ENCODE results near the gene SF3A1. TPM values are rescaled to one million over a fixed set of nuclear protein-coding genes. Genes with fewer than 3 reads are reported as not detected.

SF3A1 gene
- total RNA-seq, 1 donor from 2014 or later: 276 TPM

GRCh38 chr22:30305906-30306626 lies 50.6 kb downstream of the SF3A1 start:
- intact Hi-C loops (cut with micrococcal nuclease): loop anchor here (1.0 kb wide), 4 partner anchors 17 to 120 kb away; partner anchors contain the start of genes CASTOR1, SF3A1 and TBC1D10A

DNA sequence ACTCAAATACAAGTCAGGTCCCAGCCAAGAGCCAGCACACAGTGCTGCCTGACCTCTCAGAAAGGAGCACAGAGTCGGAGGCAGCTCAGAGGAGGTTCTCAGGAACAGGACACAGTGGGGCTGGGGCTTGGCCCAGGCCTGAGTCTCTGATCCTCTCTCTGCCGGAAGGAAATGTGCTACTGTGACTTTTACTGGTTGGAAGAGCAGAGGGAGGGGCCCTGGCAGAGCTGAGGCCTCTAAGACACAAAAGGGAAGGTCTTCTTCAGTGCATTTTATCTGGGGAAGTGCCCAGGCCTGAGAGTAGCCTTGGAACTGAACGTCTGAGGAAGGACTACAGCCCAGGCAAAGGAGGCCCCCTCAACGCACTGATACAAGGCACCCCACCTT lies 51.2 kb downstream of the SF3A1 start:
- intact Hi-C loops (cut with micrococcal nuclease): loop anchor here (1.0 kb wide), 1 partner anchor 21 kb away; the partner anchor contains the start of gene TBC1D10A

GRCh38 chr22:30304495-30305244 lies 52.0 kb downstream of the SF3A1 start:
- intact Hi-C loops (cut with micrococcal nuclease): loop anchor here (1.0 kb wide), 1 partner anchor 22 kb away; the partner anchor contains the start of gene TBC1D10A

DNA sequence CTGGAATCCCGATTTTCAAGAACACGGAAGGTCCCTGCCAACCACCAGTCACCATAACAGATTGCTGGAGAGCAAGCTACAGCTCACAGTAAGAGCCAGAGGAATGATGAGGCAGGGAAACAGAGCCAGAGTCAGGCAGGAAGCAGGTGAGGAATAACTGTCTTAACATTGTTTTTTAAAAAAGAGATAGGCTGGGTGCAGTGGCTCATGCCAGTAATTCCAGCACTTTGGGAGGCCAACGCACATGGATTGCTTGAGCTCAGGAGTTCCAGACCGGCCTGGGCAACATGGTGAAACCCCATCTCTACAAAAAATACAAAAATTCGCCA lies 53.9 kb downstream of the SF3A1 start:
- intact Hi-C loops (cut with micrococcal nuclease): no loop called here

GRCh38 chr22:30301995-30302809 lies 54.5 kb downstream of the SF3A1 start:
- intact Hi-C loops (cut with micrococcal nuclease): no loop called here

GRCh38 chr22:30299322-30299721 lies 57.4 kb downstream of the SF3A1 start:
- intact Hi-C loops (cut with micrococcal nuclease): no loop called here

GRCh38 chr22:30297991-30298701 lies 58.5 kb downstream of the SF3A1 start:
- intact Hi-C loops (cut with micrococcal nuclease): no loop called here

DNA sequence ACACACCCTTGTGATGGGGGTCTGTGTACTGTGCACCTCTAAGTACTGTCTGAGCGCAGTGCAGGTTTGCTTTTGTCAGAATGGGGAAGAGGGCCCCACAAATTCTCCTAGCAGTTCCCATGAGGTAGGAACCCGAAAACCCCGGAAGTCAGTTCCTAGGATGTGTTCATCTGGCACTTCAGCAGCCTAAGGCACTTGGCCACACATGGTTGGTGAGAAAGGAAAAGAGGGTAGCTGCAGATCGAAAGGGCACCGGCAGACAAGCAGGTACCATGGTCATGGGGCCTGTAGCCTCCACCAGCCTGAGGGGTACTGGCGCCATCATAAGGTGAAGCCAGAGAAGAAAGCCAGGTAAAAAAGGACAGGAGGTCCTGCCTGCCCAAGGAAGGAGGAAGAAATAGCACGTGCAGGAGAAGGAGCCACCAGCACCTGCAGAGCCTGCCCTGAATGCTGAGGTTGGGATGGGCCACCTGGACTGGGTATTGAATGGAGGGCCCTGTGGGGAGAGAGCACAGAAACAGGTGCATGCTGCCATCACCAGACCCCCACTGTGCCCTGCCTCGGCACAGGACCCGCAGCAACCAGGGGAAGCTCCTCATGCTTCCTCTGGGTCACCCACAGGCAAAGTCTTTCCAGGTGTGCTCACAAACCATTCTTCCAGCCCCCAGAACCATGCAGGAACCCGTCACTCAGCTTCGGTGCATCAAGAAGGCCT lies 59.3 kb downstream of the SF3A1 start:
- intact Hi-C loops (cut with micrococcal nuclease): no loop called here

- intact Hi-C loops (cut with micrococcal nuclease): no loop called here
Observed at GRCh38 chr22:30296833-30297232, 59.9 kb downstream of the SF3A1 start.

DNA sequence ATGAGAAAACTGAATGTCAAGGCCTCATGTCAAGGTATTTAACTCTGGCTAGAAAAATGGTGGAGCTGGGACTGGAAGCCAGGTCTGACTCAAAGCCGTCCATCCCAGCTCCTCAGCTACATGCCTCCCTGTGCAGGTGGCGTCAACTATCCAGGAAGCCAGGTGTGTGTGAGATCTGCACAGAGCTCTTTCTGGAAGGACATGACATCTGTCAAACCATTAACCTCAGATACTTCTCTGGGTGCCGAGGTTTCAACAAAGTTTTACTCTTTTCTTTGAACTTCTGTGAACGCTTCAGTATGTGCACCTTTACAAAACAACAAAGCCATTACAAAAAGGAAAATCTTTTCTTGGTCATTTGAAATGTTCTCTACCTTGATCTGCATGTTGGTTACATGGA lies 60.4 kb downstream of the SF3A1 start:
- intact Hi-C loops (cut with micrococcal nuclease): no loop called here

DNA sequence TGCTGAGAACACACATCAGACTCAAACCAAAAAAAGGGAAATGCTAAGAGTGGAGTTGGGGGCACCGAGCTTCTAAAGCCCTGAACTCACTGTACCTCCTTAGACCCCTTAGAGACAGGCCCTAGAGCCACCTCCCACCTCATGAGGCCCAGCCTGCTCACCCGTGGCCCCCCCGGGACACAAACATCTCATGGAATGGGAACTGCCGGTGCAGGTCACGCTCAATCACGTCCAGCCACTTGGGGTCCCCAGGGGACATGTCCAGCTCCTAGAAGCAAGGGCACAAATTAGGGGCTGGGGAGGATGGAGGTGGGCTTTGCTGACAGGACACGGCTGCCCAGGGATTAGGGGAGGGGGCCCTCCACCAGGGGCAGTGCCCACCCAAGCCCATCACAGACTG lies 61.1 kb downstream of the SF3A1 start:
- intact Hi-C loops (cut with micrococcal nuclease): no loop called here

GRCh38 chr22:30294830-30295229 lies 61.9 kb downstream of the SF3A1 start:
- intact Hi-C loops (cut with micrococcal nuclease): no loop called here

DNA sequence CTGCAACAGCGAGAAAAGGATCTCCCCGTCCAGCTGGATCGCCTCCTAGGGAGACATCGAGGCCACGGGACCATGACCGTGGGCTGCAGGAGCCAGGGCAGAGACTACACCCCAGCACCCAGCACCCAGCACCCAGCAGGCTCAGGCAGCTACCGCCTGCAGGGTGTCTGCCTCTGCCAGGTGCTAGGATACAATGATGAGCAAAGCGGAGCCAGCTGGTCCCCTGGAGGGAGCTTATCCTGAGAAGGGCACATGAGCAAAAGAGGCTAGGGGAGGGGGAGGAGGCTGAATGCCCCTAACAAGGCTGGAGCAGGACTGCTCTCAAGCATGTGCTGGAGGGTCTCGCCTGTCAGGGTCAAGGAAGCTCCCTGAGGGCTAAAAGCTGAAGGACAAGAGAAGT lies 62.6 kb downstream of the SF3A1 start:
- intact Hi-C loops (cut with micrococcal nuclease): no loop called here

DNA sequence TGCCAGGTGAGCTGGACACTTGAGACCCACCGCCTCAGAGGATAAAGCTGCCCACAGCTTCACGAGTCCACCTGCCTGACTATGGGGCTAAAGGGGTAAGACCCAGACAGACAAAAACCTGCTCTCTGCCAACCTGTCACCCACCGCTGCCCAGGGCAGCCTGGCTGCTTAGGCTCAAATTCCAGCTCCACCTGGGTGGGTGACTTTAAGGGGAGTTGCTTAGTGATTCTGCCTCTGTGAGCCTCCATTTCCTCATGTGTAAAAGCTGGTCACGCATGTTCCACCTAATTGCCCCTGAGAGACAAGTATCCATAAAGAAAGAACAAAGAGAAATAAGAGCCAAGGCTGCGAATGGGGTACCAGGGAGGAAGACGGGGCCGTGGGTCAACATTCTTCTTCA lies 63.7 kb downstream of the SF3A1 start:
- intact Hi-C loops (cut with micrococcal nuclease): no loop called here

- intact Hi-C loops (cut with micrococcal nuclease): no loop called here
Observed at GRCh38 chr22:30292069-30292970, 64.4 kb downstream of the SF3A1 start.

GRCh38 chr22:30291058-30291892 lies 65.4 kb downstream of the SF3A1 start:
- intact Hi-C loops (cut with micrococcal nuclease): no loop called here

GRCh38 chr22:30290342-30291057 lies 66.2 kb downstream of the SF3A1 start:
- intact Hi-C loops (cut with micrococcal nuclease): no loop called here

GRCh38 chr22:30289980-30290313 lies 66.7 kb downstream of the SF3A1 start:
- intact Hi-C loops (cut with micrococcal nuclease): loop anchor here (1.0 to 2.0 kb wide), 5 partner anchors 16 to 1003 kb away; partner anchors contain the start of genes PIK3IP1 and SF3A1

Data from T-helper 2 cell treated with Interferon-gamma antibody and Interleukin-4, amounts not matched to agents 100 ng/mL and 5 ng/mL, for 36 hours (primary cell).